Stomach (tissue), 4 donors: ENCODE measurements around the gene MDC1.

ENCODE experiments used
- CTCF ChIP-seq, 7 experiments: fragments of 450-650 bp in 4 of 7; fragments of 200-600 bp in 3 of 7; sonication (generic) in 3 of 7; IDR thresholded peaks; one replicate each; pipeline ENCODE4 v1.5.1; 2016 to 2019; ENCODE audit warnings: antibody characterized with exemption in 7 of 7, control low read depth in 2 of 7, mild to moderate bottlenecking in 1 of 7
- EP300 ChIP-seq: sonication (generic); formaldehyde crosslinking; IDR thresholded peaks from one replicate; pipeline ENCODE4 v1.6.1; 2017; ENCODE audit warnings: antibody characterized with exemption
- POLR2A ChIP-seq, 4 donors: fragments of 450-650 bp; IDR thresholded peaks; one replicate each; pipeline ENCODE4 v1.6.1; 2016; ENCODE audit warnings: antibody characterized with exemption in 4 of 4, control low read depth in 2 of 4, mild to moderate bottlenecking in 1 of 4, moderate library complexity in 1 of 4
- POLR2AphosphoS5 ChIP-seq, 3 donors: sonication (generic); formaldehyde crosslinking; IDR thresholded peaks; one replicate each; pipeline ENCODE4 v1.6.1; 2016; ENCODE audit warnings: antibody characterized with exemption in 3 of 3

- TF ChIP-seq EP300 (no peak), POLR2A (IDR thresholded peaks at IDR 0.05) (no peak), CTCF (IDR thresholded peaks at IDR 0.05) (no peak), POLR2AphosphoS5 (IDR thresholded peaks at IDR 0.05) (no peak)
Observed at GRCh38 chr6:30664994-30665767, 51.9 kb downstream of the MDC1 start.
